ENCODE data around the gene RUNX2. TPM values are rescaled to one million over a fixed set of nuclear protein-coding genes. Genes with fewer than 3 reads are reported as not detected.

Gene RUNX2
- total and polyA plus RNA-seq, 2 experiments from 2014 or later: 4.4 to 5.2 TPM

DNA sequence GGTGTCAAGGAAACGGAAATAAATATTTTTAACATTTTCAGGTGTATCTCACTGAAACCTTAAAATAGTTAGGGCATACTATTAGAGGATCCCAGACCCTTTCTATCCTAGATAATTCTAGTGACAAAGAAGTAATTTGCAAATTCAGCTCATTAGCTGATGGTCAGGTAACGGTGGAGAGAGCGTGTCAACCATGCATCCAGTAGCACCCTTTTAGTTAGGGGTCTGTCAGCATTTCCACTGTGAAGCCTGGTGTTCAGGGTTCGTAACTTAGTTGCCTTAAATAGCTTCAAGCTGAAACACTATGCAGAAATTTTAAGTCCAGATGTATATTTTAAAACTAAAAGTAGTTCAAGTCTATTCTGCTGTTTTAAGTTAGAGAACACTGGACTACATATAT is 98.1 kb downstream of the RUNX2 start:
- Histone ChIP-seq H3K4me2 (ENCODE audit: unreplicated experiment) (no peak overlapping the region), H3F3A (ENCODE audit: insufficient read depth) (0 out of 2 replicates have a peak, but pooled peaks cover 3% of the 10 kb centered on the region), H3K9me2 (ENCODE audit: insufficient read depth) (no peaks in the 10 kb centered on the region), H3K9ac (no peak overlapping the region), H3K9me3 (ENCODE audit: low read depth) (no peaks in the 10 kb centered on the region), H3K4me3 (no peak overlapping the region), H3K4me1 (ENCODE audit: insufficient read depth) (peaks cover 22% of the 10 kb centered on the region), H3K79me2 (ENCODE audit: insufficient read depth) (peaks cover 98% of the 10 kb centered on the region), H3K36me3 (ENCODE audit: low read depth) (no peaks in the 10 kb centered on the region), H4K20me1 (ENCODE audit: insufficient read depth) (no peaks in the 10 kb centered on the region), H3K27me3 (replicated peaks; ENCODE audit: insufficient read depth) (no peaks in the 10 kb centered on the region), H3K27ac (no peak overlapping the region), H2AFZ (no peak overlapping the region)
- 82 to 89% methylated on average over 4 of the region's 4 CpGs for WGBS, 2 experiments (ENCODE audit: low coverage in 1 of 2, low lambda C conversion rate in 2 of 2, missing lambda C conversion rate in 2 of 2)
- DNase-seq: no peak
- TF ChIP-seq EZH2 (IDR thresholded peaks at IDR 0.05; ENCODE audit: insufficient read depth, poor library complexity, severe bottlenecking): no peak
- no peak for TF ChIP-seq EZH2phosphoT487 (IDR thresholded peaks at IDR 0.05; ENCODE audit: insufficient read depth, low read depth)
- in situ Hi-C loops (cut with MboI): loop anchor here (25.0 kb wide), 1 partner anchor 286 kb away; no protein-coding TSS in a partner anchor

DNA sequence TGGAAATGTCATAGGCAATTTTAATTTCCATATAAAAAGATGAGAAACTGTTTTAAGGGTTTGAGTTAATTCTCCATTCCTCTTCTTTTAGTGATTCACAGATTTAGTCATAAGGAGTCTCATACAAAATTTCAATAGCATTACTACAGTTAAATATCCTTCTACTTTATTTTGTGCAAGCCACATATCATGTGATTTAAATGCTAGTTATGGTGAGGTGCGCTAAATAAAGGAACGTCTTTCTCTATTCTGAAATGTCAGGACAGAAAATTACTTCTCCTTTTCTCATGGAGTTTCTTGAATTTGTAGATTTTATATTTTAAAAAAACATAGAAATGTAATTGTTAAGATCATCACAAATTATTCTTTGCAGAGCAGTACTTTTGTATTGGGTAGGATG is 99.6 kb downstream of the RUNX2 start:
- in situ Hi-C loops (cut with MboI): loop anchor here (25.0 kb wide), 1 partner anchor 285 kb away; no protein-coding TSS in a partner anchor
- WGBS, 2 experiments (ENCODE audit: low coverage in 1 of 2, low lambda C conversion rate in 2 of 2, missing lambda C conversion rate in 2 of 2): 86 to 90% methylated on average over 2 of the region's 2 CpGs
- no peaks in the 10 kb centered on the region for H3K27me3 ChIP-seq (replicated peaks; ENCODE audit: insufficient read depth)
- H3K9me2 ChIP-seq (ENCODE audit: insufficient read depth): no peaks in the 10 kb centered on the region
- no peaks in the 10 kb centered on the region for H3K9me3 ChIP-seq (ENCODE audit: low read depth)
- H3K9ac ChIP-seq: no peak overlapping the region
- H3K79me2 ChIP-seq (ENCODE audit: insufficient read depth): peaks cover 94% of the 10 kb centered on the region
- no peak overlapping the region for H2AFZ ChIP-seq
- peaks cover 26% of the 10 kb centered on the region for H3K4me1 ChIP-seq (ENCODE audit: insufficient read depth)
- H3K27ac ChIP-seq: peak overlapping the region; percentile 31
- H3F3A ChIP-seq (ENCODE audit: insufficient read depth): peaks cover 6% of the 10 kb centered on the region; the same call in 1 of the 2 replicates
- peak; percentile 51 for DNase-seq
- TF ChIP-seq EZH2 (IDR thresholded peaks at IDR 0.05; ENCODE audit: insufficient read depth, poor library complexity, severe bottlenecking): no peak
- TF ChIP-seq EZH2phosphoT487 (IDR thresholded peaks at IDR 0.05; ENCODE audit: insufficient read depth, low read depth): no peak
- H4K20me1 ChIP-seq (ENCODE audit: insufficient read depth): no peaks in the 10 kb centered on the region
- 0 out of 2 replicates have a peak, but pooled peaks cover 11% of the 10 kb centered on the region for H3K36me3 ChIP-seq (ENCODE audit: low read depth)
- H3K4me2 ChIP-seq (ENCODE audit: unreplicated experiment): peak overlapping the region; percentile 20
- no peak overlapping the region for H3K4me3 ChIP-seq

DNA sequence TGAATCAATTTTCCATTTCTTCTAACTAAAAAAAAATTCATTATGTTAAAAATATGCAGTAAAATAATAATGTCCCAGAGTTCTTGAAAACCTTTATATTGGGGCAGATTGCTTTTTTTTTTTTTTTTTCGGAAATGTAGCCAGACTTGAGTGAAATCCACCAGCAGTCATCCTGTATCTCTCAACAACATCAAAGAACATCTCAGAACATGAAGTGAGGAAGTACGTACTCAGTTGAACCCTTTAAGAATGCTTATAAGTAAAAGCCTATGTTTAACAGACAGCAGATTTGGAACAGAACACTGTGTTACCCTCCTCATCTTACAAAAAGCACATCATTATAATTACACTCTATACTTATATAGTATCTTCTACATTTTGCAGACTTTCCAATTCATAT is 100.6 kb downstream of the RUNX2 start:
- no peak overlapping the region for H3K4me3 ChIP-seq
- 92 to 100% methylated on average over 2 of the region's 2 CpGs for WGBS, 2 experiments (ENCODE audit: low coverage in 1 of 2, low lambda C conversion rate in 2 of 2, missing lambda C conversion rate in 2 of 2)
- H3K27me3 ChIP-seq (replicated peaks; ENCODE audit: insufficient read depth): no peaks in the 10 kb centered on the region
- H3K9me2 ChIP-seq (ENCODE audit: insufficient read depth): no peaks in the 10 kb centered on the region
- in situ Hi-C loops (cut with MboI): loop anchor here (25.0 kb wide), 1 partner anchor 284 kb away; no protein-coding TSS in a partner anchor
- no peak overlapping the region for H3K27ac ChIP-seq
- no peaks in the 10 kb centered on the region for H4K20me1 ChIP-seq (ENCODE audit: insufficient read depth)
- H3K4me1 ChIP-seq (ENCODE audit: insufficient read depth): peaks cover 36% of the 10 kb centered on the region
- no peak overlapping the region for H2AFZ ChIP-seq
- H3K9ac ChIP-seq: no peak overlapping the region
- H3K9me3 ChIP-seq (ENCODE audit: low read depth): no peaks in the 10 kb centered on the region
- peaks cover 87% of the 10 kb centered on the region for H3K79me2 ChIP-seq (ENCODE audit: insufficient read depth)
- DNase-seq: no peak
- no peak for TF ChIP-seq EZH2 (IDR thresholded peaks at IDR 0.05; ENCODE audit: insufficient read depth, poor library complexity, severe bottlenecking)
- no peak for TF ChIP-seq EZH2phosphoT487 (IDR thresholded peaks at IDR 0.05; ENCODE audit: insufficient read depth, low read depth)
- H3F3A ChIP-seq (ENCODE audit: insufficient read depth): peaks cover 12% of the 10 kb centered on the region; the same call in 1 of the 2 replicates
- H3K36me3 ChIP-seq (ENCODE audit: low read depth): 0 out of 2 replicates have a peak, but pooled peaks cover 11% of the 10 kb centered on the region
- H3K4me2 ChIP-seq (ENCODE audit: unreplicated experiment): no peak overlapping the region

DNA sequence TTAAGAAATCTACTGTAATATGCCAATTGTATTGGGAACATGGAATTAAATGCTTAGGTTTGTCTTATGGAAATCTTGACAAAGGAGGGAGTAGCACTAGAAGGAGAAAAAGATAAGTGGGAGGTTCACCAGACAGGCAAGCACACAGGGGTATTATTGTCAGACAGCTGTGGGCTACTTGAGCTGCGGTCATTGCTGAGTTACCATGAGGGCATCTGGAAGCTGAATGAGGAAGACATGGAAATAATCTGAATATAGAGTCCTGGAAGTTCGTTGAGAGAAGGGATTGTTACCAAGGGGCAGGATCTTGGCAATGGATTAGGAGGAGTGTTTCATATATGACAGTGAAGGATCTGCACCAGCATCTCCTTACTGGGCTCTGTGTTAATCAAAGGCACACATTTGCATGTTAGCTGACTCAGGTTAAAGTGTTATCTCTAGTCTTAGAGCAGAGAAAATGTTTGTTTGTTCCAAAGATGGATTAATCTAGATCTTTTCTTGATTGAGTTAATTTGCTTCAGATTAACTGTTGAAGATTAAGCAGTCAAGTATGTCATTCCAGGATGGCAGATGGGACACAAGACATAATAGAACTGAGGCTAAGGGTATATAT is 102.6 kb downstream of the RUNX2 start:
- Histone ChIP-seq H3K4me3 (no peak overlapping the region), H2AFZ (no peak overlapping the region), H3K79me2 (ENCODE audit: insufficient read depth) (peaks cover 85% of the 10 kb centered on the region), H4K20me1 (ENCODE audit: insufficient read depth) (no peaks in the 10 kb centered on the region), H3K4me2 (ENCODE audit: unreplicated experiment) (no peak overlapping the region), H3K9ac (no peak overlapping the region), H3K9me3 (ENCODE audit: low read depth) (no peaks in the 10 kb centered on the region), H3K9me2 (ENCODE audit: insufficient read depth) (no peaks in the 10 kb centered on the region), H3F3A (ENCODE audit: insufficient read depth) (peaks cover 20% of the 10 kb centered on the region), H3K27ac (no peak overlapping the region), H3K4me1 (ENCODE audit: insufficient read depth) (peaks cover 48% of the 10 kb centered on the region), H3K27me3 (replicated peaks; ENCODE audit: insufficient read depth) (no peaks in the 10 kb centered on the region), H3K36me3 (ENCODE audit: low read depth) (0 out of 2 replicates have a peak, but pooled peaks cover 11% of the 10 kb centered on the region)
- DNase-seq: no peak
- TF ChIP-seq EZH2phosphoT487 (IDR thresholded peaks at IDR 0.05; ENCODE audit: insufficient read depth, low read depth): no peak
- no peak for TF ChIP-seq EZH2 (IDR thresholded peaks at IDR 0.05; ENCODE audit: insufficient read depth, poor library complexity, severe bottlenecking)
- in situ Hi-C loops (cut with MboI): loop anchor here (25.0 kb wide), 1 partner anchor 282 kb away; no protein-coding TSS in a partner anchor
- 73 to 76% methylated on average over 2 of the region's 2 CpGs for WGBS, 2 experiments (ENCODE audit: low coverage in 1 of 2, low lambda C conversion rate in 2 of 2, missing lambda C conversion rate in 2 of 2)
